Measurements from ENCODE around the gene HBS1L.

DNA sequence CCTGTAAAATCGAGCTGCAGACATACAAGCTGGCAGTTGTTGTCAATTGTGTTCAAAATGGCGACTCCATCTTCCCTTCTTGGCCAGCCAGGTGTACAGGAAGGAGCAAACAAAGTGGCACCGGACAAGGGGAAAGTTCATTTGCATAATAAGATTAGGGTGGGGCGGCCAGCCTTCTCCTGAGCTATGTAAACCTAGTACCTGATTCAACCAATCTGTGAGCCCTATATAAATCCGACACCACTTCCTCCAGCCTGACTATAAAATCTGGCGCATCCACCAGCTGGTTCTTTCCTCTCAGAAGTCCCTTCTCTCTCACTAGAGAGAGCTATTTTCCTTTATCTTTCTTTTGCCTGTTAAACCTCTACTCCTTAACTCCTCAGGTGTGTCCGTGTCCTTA lies 8.1 kb upstream of the HBS1L start:
- TF ChIP-seq, protein P1, sequence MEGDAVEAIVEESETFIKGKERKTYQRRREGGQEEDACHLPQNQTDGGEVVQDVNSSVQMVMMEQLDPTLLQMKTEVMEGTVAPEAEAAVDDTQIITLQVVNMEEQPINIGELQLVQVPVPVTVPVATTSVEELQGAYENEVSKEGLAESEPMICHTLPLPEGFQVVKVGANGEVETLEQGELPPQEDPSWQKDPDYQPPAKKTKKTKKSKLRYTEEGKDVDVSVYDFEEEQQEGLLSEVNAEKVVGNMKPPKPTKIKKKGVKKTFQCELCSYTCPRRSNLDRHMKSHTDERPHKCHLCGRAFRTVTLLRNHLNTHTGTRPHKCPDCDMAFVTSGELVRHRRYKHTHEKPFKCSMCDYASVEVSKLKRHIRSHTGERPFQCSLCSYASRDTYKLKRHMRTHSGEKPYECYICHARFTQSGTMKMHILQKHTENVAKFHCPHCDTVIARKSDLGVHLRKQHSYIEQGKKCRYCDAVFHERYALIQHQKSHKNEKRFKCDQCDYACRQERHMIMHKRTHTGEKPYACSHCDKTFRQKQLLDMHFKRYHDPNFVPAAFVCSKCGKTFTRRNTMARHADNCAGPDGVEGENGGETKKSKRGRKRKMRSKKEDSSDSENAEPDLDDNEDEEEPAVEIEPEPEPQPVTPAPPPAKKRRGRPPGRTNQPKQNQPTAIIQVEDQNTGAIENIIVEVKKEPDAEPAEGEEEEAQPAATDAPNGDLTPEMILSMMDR (IDR thresholded peaks at IDR 0.05; ENCODE audit: low read depth, low read length, missing input control), result no peak
- TF ChIP-seq GABPA (IDR thresholded peaks at IDR 0.05 in 1 of 2, conservative IDR thresholded peaks at IDR 0.05 in 1 of 2), result no peak
- TF ChIP-seq, protein P2, sequence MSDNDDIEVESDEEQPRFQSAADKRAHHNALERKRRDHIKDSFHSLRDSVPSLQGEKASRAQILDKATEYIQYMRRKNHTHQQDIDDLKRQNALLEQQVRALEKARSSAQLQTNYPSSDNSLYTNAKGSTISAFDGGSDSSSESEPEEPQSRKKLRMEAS (IDR thresholded peaks at IDR 0.05), result no peak

Measured in liver (tissue), 3 donors.